H4 (cell line): Measurements from ENCODE around the gene SBF2. TPM values are rescaled to one million over a fixed set of nuclear protein-coding genes. Genes with fewer than 3 reads are reported as not detected.

ENCODE experiments used
- DNase-seq: peaks from one replicate; pipeline ENCODE4 v3.0.0-alpha.2; 2015; ENCODE audit warnings: low spot score
- total RNA-seq: library from RNA; depleted of rRNA; stranded (reverse); fragments of >200 nt; shearing (Covaris generic); gene quantifications from 2 replicates; pipeline ENCODE4 v1.2.3, GENCODE V29; 2014; rRNA removed

The SBF2 gene
- total RNA-seq: 15.2 and 27.0 TPM in 2 replicates

GRCh38 chr11:10293423-10294289 lies at the start of gene SBF2:
SBF2 (minus strand) TSS chr11:10294219; CDS start chr11:10294069, 150 bp downstream.
- peak; percentile 95 for DNase-seq

GRCh38 chr11:10338287-10338686 lies 44.3 kb upstream of the SBF2 start:
- DNase-seq: no peak

- DNase-seq: no peak
Measured at GRCh38 chr11:10333490-10333889, 39.5 kb upstream of the SBF2 start.

GRCh38 chr11:10331548-10332289 lies 37.7 kb upstream of the SBF2 start:
- no peak for DNase-seq

GRCh38 chr11:10329935-10330334 lies 35.9 kb upstream of the SBF2 start:
- DNase-seq: no peak

GRCh38 chr11:10329356-10329755 lies 35.3 kb upstream of the SBF2 start:
- no peak for DNase-seq

GRCh38 chr11:10328314-10329098 lies 34.5 kb upstream of the SBF2 start:
- DNase-seq: peak; percentile 66

- DNase-seq: peak; percentile 40
Measured at GRCh38 chr11:10327254-10327653, 33.2 kb upstream of the SBF2 start.

GRCh38 chr11:10326012-10326964 lies 32.3 kb upstream of the SBF2 start:
- DNase-seq: no peak

- DNase-seq: no peak
Measured at GRCh38 chr11:10325277-10326011, 31.4 kb upstream of the SBF2 start.

GRCh38 chr11:10324474-10324873 lies 30.5 kb upstream of the SBF2 start:
- no peak for DNase-seq

- no peak for DNase-seq
Measured at GRCh38 chr11:10323793-10324170, 29.8 kb upstream of the SBF2 start.

GRCh38 chr11:10322830-10323792 lies 29.1 kb upstream of the SBF2 start:
- DNase-seq: peak; percentile 86

GRCh38 chr11:10322401-10322800 lies 28.4 kb upstream of the SBF2 start:
- DNase-seq: no peak

GRCh38 chr11:10320736-10321465 lies 26.9 kb upstream of the SBF2 start:
- DNase-seq: no peak

- no peak for DNase-seq
Measured at GRCh38 chr11:10319702-10320558, 25.9 kb upstream of the SBF2 start.

- DNase-seq: no peak
Measured at GRCh38 chr11:10318527-10318802, 24.4 kb upstream of the SBF2 start.
